ENCODE measurements around the gene CPPED1.
"Not testable (repeated sequence)": the region's sequence is repeated elsewhere in the genome, so short reads cannot be mapped to it uniquely, and the experiment has no call there.

CPPED1 gene

DNA sequence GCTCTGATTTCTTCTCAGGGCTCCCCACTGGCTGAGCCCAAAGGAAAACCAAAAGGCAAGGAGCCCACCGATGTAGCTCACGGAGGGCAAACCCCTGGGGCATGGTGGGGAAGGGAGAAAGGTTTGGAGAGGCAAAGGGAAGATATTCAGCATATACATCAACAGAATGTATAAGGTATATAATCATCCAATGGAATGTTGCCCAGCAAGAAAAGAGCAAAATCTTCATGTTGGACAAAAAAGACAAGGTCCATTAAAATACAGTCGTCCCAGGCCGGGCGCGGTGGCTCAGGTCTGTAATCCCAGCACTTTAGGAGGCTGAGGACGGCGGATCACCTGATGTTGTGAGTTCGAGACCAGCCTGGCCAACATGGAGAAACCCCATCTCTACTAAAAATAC lies 1.6 kb downstream of the CPPED1 start:
- CTCF ChIA-PET = no interaction called here
- H3K27ac ChIP-seq = peak overlapping the region; percentile 78

GRCh38 chr16:12801511-12802042 lies 2.1 kb downstream of the CPPED1 start:
- ChIA-PET POLR2A (ENCODE audit: low non-redundant PET) (no interaction called here), CTCF (no interaction called here)
- peak; percentile 56 for DNase-seq (ENCODE audit: low spot score)
- TF ChIP-seq CTCF (conservative IDR thresholded peaks at IDR 0.05; ENCODE audit: low read depth) = no peak
- peak overlapping the region; percentile 78 for H3K27ac ChIP-seq

More for the DNA sequence above, 1.6 kb downstream of the CPPED1 start:
- POLR2A ChIA-PET (ENCODE audit: low non-redundant PET) = no interaction called here
- DNase-seq (ENCODE audit: low spot score) = no peak
- TF ChIP-seq CTCF (conservative IDR thresholded peaks at IDR 0.05; ENCODE audit: low read depth) = no peak

GRCh38 chr16:12800817-12801216 lies 2.9 kb downstream of the CPPED1 start:
- CTCF ChIA-PET = no interaction called here
- peak overlapping the region; percentile 69 for H3K27ac ChIP-seq
- POLR2A ChIA-PET (ENCODE audit: low non-redundant PET) = no interaction called here
- no peak for TF ChIP-seq CTCF (conservative IDR thresholded peaks at IDR 0.05; ENCODE audit: low read depth)
- DNase-seq (ENCODE audit: low spot score) = no peak

DNA sequence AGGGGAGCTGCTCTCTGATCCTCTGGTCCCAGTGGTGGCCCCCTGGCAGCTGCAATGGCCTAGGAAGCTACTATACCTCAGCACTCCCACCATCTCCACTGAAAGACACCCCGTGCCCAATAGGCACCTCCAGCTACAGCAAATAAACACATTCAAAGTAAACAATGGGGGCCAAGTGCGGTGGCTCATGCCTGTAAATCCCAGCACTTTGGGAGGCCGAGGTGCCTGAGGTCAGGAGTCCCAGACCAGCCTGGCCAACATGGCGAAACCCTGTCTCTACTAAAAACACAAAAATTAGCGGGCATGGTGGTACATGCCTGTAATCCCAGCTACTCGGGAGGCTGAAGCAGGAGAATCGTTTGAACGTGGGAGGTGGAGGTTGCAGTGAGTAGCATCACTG lies 3.7 kb downstream of the CPPED1 start:
- POLR2A ChIA-PET (ENCODE audit: low non-redundant PET); H3K27ac ChIP-seq: not testable (repeated sequence)

GRCh38 chr16:12798846-12799245 lies 4.8 kb downstream of the CPPED1 start:
- ChIA-PET POLR2A (ENCODE audit: low non-redundant PET) (no interaction called here), CTCF (interaction anchor here (0.7 kb wide), 1 partner anchor 1531 kb away, joined by 5 read pairs; no protein-coding TSS in a partner anchor)
- no peak overlapping the region for H3K27ac ChIP-seq
- TF ChIP-seq CTCF (conservative IDR thresholded peaks at IDR 0.05; ENCODE audit: low read depth) = no peak
- no peak for DNase-seq (ENCODE audit: low spot score)

More for the DNA sequence above, 3.7 kb downstream of the CPPED1 start:
- CTCF ChIA-PET = interaction anchor here (0.6 kb wide), 1 partner anchor 16 kb away, joined by 4 read pairs; no protein-coding TSS in a partner anchor
- not testable (repeated sequence) for DNase-seq (ENCODE audit: low spot score)

GRCh38 chr16:12798171-12798570 lies 5.5 kb downstream of the CPPED1 start:
- no peak overlapping the region for H3K27ac ChIP-seq
- no peak for DNase-seq (ENCODE audit: low spot score)
- TF ChIP-seq CTCF (conservative IDR thresholded peaks at IDR 0.05; ENCODE audit: low read depth) = no peak
- ChIA-PET CTCF (no interaction called here), POLR2A (ENCODE audit: low non-redundant PET) (interaction anchor here (0.6 kb wide), 1 partner anchor 278 kb away, joined by 3 read pairs; no protein-coding TSS in a partner anchor)

- ChIA-PET POLR2A (ENCODE audit: low non-redundant PET) (no interaction called here), CTCF (no interaction called here)
- TF ChIP-seq CTCF (conservative IDR thresholded peaks at IDR 0.05; ENCODE audit: low read depth) = no peak
- H3K27ac ChIP-seq = no peak overlapping the region
- DNase-seq (ENCODE audit: low spot score) = no peak
Measured at GRCh38 chr16:12796498-12796897, 7.2 kb downstream of the CPPED1 start.
